ENCODE data around the gene MAPK1.
"Not testable (repeated sequence)": the region's sequence is repeated elsewhere in the genome, so short reads cannot be mapped to it uniquely, and the experiment has no call there.

MAPK1 gene

DNA sequence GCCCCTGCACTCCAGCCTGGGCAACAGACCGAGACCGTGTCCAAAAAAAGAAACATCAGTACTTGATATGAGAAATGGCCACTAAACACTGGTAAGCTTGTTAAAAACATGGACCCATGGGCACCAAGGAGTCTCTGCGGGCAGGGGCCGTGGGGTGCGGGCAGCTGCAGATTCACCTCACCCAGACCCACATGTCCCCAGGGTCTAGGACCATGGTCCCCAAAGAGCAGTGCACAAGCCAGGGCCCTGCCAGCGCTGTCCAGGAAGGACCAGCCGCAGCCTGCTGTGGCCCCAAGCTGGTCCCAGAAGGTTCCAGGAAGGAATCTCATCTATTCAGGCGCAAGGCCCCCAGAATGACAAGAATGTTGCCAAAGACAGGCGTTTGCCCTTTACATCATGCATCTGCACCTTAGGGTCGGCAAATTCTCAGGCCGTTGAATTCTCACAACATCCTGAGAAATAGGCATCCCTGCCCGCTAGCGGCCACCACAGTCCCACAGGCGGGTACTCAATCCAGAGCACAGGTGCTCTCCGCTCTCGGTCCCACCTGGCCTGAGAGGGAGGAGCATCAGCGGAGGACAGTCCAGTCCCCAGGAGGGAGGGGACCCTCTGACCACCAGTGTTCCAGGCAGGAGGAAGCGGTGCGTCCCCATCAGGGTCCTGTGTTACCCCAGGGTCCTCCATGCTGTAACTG, 141.3 kb downstream of the MAPK1 start:
- no peak for DNase-seq (ENCODE audit: low read depth)

DNA sequence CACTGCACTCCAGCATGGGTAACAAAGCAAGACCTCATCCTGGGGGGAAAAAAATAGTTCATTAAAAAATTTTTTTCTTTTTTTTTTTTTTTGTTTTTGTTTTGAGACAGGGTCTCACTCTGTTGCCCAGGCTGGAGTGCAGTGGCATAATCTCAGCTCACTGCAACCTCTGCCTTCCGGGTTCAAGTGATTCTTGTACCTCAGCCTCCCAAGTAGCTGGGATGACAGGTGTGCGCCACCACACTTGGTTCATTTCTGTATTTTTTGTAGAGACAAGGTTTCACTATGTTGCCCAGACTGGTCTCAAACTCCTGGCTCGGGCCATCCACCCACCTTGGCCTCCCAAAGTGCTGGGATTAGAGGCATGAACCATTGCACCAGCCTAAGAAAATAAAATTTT, 142.9 kb downstream of the MAPK1 start:
- DNase-seq (ENCODE audit: low read depth), result not testable (repeated sequence)

DNA sequence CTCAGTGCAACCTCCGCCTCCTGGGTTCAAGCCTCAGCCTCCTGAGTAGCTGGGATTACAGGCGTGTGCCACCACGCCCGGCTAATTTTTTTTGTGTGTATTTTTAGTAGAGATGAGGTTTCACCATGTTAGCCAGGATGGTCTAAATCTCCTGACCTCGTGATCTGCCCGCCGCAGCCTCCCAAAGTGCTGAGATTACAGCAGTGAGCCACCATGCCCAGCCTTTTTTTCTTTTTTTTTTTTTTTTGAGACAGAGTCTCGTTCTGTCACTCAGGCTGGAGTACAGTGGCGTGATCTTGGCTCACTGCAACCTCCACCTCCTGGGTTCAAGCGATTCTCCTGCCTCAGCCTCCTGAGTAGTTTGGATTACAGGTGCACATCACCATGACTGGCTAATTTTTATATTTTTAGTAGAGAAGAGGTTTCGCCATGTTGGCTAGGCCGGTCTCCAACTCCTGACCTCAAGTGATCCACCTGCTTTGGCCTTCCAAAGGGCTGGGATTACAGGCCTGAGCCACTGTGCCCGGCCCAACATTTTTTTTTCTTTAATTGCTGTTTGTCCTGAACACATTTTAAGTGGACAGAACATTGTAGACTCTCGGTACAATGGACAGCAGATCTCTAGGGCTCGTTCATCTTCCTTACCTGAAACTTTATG, 146.1 kb downstream of the MAPK1 start:
- not testable (repeated sequence) for DNase-seq (ENCODE audit: low read depth)

DNA sequence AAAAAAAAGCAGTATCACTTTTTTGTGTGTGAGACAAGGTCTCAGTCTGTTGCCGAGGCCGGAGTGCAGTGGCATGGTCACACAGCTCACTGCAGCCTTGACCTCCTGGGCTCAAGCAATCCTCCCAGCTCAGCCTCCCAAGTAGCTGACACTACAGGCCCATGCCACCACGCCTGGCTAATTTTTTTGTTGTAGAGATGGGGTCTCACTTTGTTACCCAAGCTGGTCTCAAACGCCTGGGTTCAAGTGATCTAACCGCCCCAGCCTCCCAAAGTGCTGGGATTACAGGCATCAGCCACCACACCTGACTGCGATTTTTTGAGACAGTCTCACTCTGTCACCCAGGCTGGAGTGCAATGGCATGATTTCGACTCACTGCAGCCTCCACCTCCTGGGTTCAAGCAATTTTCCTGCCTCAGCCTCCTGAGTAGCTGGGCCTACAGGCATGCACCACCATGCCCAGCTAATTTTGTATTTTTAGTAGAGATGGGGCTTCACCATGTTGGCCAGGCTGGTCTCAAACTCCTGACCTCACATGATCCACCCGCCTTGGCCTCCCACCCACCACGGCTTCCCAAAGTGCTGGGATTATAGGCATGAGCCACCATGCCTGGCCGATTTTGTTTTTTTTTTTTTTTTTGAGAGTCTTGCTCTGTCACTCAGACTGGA, 147.1 kb downstream of the MAPK1 start:
- DNase-seq (ENCODE audit: low read depth), result not testable (repeated sequence)

DNA sequence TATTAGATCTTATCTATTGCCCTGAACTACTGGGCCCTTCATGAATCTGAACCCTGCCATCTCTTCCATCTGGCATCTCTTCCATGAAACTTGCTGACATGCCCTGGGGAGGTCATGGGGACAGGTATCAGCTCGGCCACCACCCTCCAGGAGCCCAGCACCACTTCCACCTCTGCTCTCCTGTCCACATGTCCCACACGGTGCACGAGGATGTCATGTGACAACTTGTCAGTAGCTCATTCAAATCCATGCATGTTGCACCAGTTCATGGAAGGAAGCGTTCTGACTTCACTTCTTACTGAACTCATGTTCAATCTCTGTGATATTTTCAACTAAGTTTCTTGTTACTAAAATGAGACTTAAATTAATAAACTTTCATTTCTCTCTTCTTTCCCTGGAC, 148.4 kb downstream of the MAPK1 start:
- no peak for DNase-seq (ENCODE audit: low read depth)

DNA sequence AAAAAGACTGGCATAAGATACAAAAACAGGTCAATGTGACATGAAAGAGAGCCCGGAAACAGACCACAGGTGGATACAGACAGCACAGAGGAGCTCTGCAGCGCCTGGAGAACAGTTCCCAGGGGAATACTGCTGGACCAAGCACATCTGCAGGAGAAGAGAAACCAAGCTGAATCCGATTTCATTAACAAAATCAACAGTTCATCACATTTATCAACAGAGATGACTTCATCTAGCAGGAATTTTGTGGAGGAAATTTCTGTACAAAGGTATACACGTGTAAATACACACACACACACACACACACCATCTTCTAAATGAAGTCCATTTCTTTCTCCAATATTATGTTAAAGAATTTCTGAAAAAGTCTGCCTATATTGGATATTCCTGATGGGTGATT, 148.9 kb downstream of the MAPK1 start:
- no peak for DNase-seq (ENCODE audit: low read depth)

DNA sequence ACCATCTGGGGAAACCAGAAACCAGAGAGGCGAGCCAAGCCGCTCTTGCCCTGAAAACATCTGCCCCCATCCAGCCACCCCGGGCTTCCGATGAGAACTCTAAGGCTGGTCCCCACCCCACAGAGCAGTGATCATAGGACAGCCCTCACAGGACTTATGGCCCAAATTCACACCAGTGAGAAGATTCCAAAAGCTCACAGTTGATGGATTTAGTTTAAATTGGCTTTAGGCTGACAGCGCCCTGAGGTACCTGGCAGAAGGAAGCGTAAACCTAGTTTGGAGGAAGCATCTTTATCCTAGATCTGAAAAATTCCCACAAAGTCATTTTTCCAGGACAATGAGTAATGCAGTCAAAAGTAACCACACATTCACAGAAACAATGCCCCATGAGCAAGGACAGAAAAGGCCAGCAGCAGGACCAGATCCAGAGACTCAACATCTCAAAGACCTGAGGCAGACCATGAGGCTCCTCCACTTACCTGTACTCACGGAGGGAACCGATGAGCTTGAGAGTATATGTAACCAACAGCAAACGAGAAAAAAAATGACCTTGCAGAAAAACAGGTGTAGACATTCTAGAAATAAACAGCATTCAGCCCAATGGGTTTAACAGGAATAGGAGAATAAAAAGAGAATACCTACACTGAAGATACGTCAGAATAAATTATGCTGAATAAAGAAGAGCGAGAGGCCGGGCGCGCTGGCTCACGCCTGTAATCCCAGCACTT, 150.9 kb downstream of the MAPK1 start:
- not testable (repeated sequence) for DNase-seq (ENCODE audit: low read depth)

DNA sequence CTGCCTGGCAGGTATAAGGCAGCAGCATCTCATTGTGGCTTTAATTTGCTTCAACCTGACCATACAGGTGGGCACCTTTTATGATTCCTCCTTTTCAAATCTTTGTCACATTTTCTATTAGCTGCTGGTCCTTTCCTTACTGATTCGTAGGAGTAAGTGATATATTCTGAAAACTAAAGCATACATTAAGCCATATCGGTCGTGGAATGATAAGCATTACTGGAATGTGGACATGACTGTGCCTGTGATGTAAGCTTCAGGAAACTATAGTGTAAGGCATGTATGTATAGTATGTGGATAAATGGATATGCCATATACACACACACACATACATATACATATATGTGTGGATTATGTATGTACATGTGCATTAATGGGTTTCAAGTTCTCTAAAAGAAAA, 152.7 kb downstream of the MAPK1 start:
- no peak for DNase-seq (ENCODE audit: low read depth)

DNA sequence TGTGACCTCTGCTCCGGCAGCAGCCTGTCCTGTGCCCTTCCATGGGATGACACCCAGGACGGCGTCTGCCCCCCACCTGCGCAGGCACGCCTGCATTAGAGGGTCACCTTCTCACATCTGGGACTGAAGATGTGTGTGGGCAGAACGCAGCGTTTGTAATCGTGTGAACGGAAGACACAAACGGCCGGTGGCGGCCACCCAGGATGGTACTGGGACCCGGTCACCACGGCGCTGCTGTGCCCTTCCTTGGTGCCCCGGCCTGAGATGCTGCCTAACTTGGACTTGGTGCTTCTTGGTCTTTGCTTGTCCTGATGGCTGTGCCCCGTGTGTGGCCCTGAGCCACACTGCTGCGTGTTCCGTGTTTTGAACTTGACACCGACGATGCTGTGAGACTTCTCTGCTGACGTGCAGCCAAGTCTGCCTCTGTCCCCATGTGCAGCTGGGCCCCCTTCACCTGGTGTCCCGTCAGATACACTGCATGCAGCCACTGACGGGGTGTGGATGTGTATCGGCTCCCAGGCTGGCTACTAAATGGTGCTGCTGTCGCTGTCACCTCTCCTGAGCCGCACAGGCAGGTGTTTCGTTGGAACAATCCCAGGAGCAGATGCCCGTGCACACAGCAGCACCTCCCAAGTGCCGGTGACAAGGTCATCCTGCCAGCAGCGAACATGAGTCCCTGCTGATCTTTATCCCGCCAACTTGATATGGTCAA, 153.2 kb downstream of the MAPK1 start:
- no peak for DNase-seq (ENCODE audit: low read depth)

DNA sequence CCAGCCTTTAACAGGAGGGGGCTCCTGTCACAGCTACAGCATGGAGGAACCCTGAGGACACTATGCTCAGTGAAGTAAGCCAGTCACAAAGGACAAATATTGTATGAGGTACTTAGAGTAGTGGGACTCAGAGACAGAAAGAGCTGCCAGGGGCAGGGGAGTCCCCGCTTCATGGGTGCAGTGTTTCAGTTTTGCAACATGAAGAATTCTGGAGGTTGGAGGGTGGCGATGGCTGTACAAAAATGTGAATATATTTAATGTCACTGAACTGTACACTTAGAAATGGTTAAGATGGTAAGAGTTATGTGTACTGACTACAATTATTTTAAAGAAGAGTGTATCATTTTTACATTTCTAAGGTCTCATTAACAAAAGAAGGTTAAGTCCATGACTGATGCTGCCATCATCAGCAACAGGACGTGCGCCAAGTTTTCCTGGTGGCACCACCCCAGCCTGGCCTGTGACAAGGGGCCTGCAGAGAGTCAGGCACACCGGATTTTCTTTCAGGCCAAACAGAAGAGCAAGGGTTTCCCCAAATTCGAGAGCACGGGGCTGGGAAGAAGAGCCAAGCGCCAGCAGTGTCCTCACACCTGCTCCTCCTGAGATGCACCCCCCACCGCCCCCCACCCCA, 153.9 kb downstream of the MAPK1 start:
- DNase-seq (ENCODE audit: low read depth), result no peak

DNA sequence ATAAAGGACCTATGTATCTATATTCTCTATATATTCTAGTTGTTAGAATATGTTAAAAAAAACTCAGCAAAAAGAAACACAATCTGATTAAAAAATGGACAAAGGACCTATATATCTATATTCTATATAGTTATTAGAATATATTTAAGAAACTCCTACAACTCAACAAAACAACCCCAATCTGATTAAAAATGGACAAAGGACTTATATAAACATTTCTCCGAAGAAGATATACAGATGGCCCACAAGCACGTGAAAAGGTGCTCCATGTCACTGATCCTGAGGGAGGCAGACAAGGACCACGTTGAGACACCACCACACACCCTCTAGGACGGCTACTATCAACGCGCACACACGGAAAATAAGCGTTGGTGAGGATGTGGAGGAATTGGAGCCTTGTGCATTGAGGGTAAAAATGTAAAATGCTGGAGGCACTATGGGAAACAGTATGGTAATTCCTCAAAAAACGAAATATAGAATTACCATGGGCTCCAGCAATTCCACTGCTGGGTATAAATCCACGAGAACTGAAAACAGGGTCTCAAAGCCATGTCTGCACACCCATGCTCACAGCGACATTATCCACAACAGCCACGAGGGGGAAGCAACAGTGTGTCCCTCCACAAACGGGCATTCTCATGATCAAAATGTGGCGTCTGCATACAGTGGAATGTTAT, 154.6 kb downstream of the MAPK1 start:
- DNase-seq (ENCODE audit: low read depth), result peak; percentile 66

DNA sequence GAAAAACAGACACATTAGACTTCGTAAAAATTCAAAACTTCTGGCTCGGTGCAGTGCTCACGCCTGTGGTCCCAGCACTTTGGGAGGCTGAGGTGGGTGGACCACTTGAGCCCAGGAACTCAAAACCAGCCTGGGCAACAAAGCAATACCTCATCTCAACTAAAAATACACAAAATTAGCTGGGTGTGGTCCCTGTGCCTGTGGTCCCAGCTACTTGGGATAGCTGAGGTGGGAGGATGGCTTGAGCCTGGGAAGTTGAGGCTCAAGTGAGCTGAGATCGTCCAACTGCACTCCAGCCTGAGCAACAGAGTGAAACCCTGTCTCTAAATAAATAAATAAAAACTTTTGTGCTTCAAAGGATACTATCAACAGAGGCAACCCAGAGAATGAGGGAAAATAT, 155.6 kb downstream of the MAPK1 start:
- no peak for DNase-seq (ENCODE audit: low read depth)

DNA sequence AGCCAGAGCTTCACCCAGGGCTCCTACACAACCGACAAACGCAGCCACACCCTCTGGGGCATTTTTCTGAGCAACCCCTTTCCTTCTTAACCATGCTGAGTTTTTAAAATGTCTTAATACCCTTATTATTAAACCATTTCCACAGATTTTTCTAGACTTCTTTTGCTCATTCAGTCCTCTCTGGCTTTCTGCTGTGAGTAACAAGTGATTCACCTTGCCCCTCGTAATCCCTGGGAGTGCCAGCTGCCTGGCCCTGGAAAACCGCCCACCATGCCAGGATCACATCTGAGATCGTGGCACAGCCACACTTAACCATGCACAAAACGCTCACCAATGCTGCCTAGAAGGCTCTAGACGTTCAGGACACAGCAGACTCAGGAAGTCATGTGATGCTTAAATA, 157.3 kb downstream of the MAPK1 start:
- DNase-seq (ENCODE audit: low read depth), result no peak

DNA sequence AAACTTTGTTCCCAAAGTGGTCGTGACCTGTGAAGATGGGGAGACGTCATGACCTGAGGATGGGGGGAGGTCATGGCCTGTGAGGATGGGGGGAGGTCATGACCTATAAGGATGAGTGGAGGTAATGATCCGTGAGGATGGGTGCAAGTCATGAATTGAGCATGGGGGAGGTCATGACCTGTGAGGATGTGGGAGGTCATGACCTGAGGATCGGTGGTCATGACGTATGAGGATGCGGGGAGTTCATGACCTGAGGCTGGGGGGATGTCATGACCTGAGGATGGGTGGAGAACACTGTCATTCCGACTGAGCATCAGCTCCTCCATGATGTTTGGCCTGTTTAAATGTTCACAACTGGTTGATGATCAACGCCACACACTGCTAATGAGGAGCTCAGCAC, 157.8 kb downstream of the MAPK1 start:
- no peak for DNase-seq (ENCODE audit: low read depth)

DNA sequence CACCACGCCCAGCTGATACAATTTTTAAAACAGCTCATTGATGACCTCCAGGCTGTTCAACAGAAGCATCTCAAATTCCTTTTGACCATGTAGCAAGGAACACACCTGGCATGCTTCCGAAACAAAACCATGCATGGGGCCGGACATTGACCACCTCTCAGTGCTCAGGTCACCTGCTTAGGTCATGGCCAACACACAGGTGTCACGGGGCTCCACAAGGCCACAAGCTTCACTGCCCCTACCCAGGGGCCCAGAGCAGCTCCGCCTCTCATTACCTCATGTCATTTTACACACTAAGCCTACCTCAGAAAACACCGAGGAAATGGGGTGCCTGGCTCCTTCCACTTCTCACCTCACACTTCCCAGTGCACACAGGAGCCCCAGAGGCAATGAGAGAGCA, 158.5 kb downstream of the MAPK1 start:
- DNase-seq (ENCODE audit: low read depth), result no peak

DNA sequence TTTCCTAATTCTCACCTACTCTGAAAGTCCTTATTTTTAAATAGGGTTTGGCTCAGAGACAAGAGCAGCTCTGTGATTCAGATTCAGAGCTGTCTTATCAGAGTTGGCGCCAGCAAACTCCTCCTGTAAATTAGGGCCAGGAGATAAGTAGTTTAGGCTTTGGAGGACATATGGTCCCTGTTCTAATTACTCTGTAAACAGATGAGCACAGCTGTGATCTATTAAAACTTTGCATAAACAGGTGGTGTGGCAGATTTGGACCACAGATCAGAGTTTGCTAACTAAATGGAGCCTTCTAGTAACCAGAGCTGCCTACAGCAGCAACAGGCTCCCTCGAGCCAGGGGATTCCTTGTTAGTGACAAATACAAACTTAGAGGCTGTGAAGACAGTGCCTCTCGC, 159.8 kb downstream of the MAPK1 start:
- DNase-seq (ENCODE audit: low read depth), result peak; percentile 34

Measured in fibroblast of gingiva (primary cell).